Measurements from ENCODE around the gene SARS2.

SARS2 gene

GRCh38 chr19:38868551-38868950 lies 62.0 kb downstream of the SARS2 start:
- H3K9me3 ChIP-seq (ENCODE audit: low read length) = peaks cover 4% of the 10 kb centered on the region

GRCh38 chr19:38867171-38867780 lies 63.3 kb downstream of the SARS2 start:
- Histone ChIP-seq H3K9me3 (ENCODE audit: low read length) (peaks cover 4% of the 10 kb centered on the region), H3K27me3 (ENCODE audit: insufficient read depth, low read length) (peaks cover 2% of the 10 kb centered on the region), H3K4me1 (ENCODE audit: insufficient read depth, low read length) (no peaks in the 10 kb centered on the region), H3K36me3 (ENCODE audit: insufficient read depth, low read length) (no peaks in the 10 kb centered on the region), H3K4me3 (ENCODE audit: low read length) (no peak overlapping the region), H2AFZ (ENCODE audit: low read depth, low read length) (no peak overlapping the region)

More at GRCh38 chr19:38868551-38868950, 62.0 kb downstream of the SARS2 start:
- Histone ChIP-seq H2AFZ (ENCODE audit: low read depth, low read length) (no peak overlapping the region), H3K4me3 (ENCODE audit: low read length) (no peak overlapping the region), H3K4me1 (ENCODE audit: insufficient read depth, low read length) (no peaks in the 10 kb centered on the region), H3K27me3 (ENCODE audit: insufficient read depth, low read length) (peaks cover 2% of the 10 kb centered on the region), H3K36me3 (ENCODE audit: insufficient read depth, low read length) (no peaks in the 10 kb centered on the region)

All from neuron (in vitro differentiated cells).